ENCODE measurements around the gene RAC3. TPM values are rescaled to one million over a fixed set of nuclear protein-coding genes. Genes with fewer than 3 reads are reported as not detected.

RAC3 gene
- total RNA-seq, 1 donor = 1.8 TPM

DNA sequence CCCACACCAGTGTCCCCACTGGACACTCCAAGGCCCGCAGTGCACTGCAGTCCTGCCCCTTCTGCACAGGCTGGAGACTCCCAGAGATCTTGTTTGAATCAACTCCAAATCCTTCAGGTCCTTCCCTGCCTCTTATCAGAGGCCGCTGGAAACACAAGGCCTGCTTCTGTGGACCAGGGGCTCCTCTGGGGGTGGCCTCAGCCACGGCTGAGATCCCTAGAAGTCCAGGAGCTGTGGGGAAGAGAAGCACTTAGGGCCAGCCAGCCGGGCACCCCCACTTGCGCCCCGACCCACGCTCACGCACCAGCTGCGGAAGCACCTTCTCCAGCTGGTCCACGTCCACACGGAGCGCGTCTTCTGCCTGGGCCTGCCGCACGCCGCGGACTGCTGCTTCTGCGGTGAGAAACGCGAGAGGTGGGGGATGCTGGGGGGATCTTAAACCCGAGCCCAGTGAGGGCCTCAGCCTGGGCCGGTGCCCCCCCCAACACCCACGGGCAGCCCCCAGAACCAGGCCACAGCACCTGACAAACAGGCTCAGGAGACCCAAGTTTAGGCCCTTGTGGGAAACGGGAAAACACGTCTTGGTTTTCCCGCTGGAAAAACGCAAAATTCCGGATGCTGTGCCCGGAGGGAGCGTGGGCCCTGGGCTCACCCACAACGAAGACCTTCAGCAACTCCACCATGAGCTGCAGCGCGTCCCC lies 12.3 kb upstream of the RAC3 start:
- peak; percentile 83 for DNase-seq (ENCODE audit: insufficient read length, low spot score, missing footprints)
- Histone ChIP-seq H2AFZ (ENCODE audit: low read length) (no peak overlapping the region), H3K4me3 (ENCODE audit: insufficient read depth, low read length) (no peak overlapping the region), H3K4me2 (ENCODE audit: insufficient read depth, low read length) (no peak overlapping the region), H3K36me3 (ENCODE audit: insufficient read depth, low read length) (no peaks in the 10 kb centered on the region), H3K79me2 (ENCODE audit: insufficient read depth, low read length) (peaks cover 8% of the 10 kb centered on the region), H3K27me3 (ENCODE audit: insufficient read depth, low read length) (no peaks in the 10 kb centered on the region), H3K27ac (ENCODE audit: low read depth, low read length) (no peak overlapping the region), H3K4me1 (ENCODE audit: insufficient read depth, low read length) (peaks cover 19% of the 10 kb centered on the region), H4K20me1 (ENCODE audit: insufficient read depth, low read length) (peaks cover 28% of the 10 kb centered on the region), H3K9me3 (ENCODE audit: low read depth, low read length) (no peaks in the 10 kb centered on the region)
- TF ChIP-seq, protein P1, sequence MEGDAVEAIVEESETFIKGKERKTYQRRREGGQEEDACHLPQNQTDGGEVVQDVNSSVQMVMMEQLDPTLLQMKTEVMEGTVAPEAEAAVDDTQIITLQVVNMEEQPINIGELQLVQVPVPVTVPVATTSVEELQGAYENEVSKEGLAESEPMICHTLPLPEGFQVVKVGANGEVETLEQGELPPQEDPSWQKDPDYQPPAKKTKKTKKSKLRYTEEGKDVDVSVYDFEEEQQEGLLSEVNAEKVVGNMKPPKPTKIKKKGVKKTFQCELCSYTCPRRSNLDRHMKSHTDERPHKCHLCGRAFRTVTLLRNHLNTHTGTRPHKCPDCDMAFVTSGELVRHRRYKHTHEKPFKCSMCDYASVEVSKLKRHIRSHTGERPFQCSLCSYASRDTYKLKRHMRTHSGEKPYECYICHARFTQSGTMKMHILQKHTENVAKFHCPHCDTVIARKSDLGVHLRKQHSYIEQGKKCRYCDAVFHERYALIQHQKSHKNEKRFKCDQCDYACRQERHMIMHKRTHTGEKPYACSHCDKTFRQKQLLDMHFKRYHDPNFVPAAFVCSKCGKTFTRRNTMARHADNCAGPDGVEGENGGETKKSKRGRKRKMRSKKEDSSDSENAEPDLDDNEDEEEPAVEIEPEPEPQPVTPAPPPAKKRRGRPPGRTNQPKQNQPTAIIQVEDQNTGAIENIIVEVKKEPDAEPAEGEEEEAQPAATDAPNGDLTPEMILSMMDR (IDR thresholded peaks at IDR 0.05; ENCODE audit: extremely low read depth, low read depth, low read length) = no peak

DNA sequence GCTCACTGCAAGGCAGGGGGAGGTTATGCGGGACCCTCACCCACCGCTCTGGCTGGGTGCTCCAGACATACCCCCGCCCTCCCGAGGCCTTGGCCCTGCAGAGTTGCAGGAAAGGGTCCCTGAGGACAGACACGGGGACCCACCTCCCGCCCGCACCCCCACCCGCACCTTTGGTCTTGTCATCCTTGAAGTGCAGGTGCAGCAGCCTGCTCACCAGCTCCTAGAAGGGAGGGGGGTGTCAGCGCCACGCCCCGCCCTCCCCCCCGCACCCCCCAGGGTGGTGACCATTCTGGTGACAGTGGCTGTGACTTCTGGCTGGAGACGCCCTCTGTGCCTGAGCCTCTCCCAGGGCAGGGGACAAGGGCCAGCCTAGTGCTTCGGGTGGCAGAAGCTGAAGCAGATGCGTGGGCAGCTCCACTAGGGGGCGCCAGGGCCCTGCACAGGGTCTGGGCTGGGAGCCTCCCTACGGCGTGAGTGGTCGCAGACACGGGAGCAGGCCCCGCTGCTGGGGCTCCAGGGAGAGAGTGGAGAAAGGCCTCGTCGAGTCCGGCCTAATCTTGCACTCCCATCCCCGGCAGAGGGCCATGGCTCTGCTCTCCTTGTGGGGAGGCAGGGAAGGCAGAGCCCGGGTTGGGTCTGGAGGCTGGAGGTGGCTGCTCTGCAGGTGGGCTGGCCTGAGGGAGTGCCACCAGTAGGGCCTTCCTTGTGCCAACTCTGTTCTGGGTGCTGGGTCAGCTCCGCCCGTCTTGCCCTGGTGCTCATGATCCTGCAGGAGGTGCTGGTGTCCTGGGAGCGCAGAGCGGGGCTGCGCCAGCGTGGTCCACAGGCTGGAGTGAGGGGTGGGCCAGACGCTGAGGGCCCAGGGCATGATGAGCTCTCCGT lies 11.5 kb upstream of the RAC3 start:
- Histone ChIP-seq H2AFZ (ENCODE audit: low read length) (no peak overlapping the region), H3K79me2 (ENCODE audit: insufficient read depth, low read length) (peaks cover 8% of the 10 kb centered on the region), H3K4me1 (ENCODE audit: insufficient read depth, low read length) (peaks cover 21% of the 10 kb centered on the region), H3K4me3 (ENCODE audit: insufficient read depth, low read length) (no peak overlapping the region), H3K27me3 (ENCODE audit: insufficient read depth, low read length) (no peaks in the 10 kb centered on the region), H3K9me3 (ENCODE audit: low read depth, low read length) (no peaks in the 10 kb centered on the region), H3K27ac (ENCODE audit: low read depth, low read length) (no peak overlapping the region), H3K4me2 (ENCODE audit: insufficient read depth, low read length) (no peak overlapping the region), H4K20me1 (ENCODE audit: insufficient read depth, low read length) (peaks cover 28% of the 10 kb centered on the region), H3K36me3 (ENCODE audit: insufficient read depth, low read length) (no peaks in the 10 kb centered on the region)
- TF ChIP-seq, protein P1 (IDR thresholded peaks at IDR 0.05; ENCODE audit: extremely low read depth, low read depth, low read length) = peak; percentile 55
- peak; percentile 98 for DNase-seq (ENCODE audit: insufficient read length, low spot score, missing footprints)

DNA sequence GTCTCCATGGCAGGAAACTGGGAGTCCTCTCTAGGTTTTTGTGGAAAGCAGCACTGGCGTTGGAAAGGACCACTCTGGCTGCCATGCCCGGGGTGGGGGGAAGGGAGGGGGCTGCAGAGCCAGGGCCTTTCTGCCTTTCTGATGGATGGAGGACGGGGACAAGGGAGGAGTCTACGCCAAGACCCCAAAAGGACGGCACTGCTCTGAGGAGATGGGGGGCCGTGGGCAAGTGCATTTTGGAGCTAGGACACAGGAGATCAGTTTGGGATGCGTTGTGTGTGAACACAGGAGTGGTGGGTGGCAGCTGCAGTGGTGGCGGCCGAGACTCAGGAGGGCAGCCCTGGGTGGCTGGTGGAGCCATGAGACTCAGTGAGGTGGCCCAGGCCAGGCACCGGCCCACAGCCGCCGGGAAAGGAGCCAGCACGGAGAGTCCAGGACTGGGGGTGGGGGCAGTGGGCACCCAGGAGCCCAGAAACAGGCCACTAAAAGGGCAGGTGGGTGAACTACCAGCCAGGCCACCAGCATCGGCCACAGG lies 10.8 kb upstream of the RAC3 start:
- Histone ChIP-seq H3K27me3 (ENCODE audit: insufficient read depth, low read length) (no peaks in the 10 kb centered on the region), H3K9me3 (ENCODE audit: low read depth, low read length) (no peaks in the 10 kb centered on the region), H2AFZ (ENCODE audit: low read length) (no peak overlapping the region), H3K36me3 (ENCODE audit: insufficient read depth, low read length) (no peaks in the 10 kb centered on the region), H3K27ac (ENCODE audit: low read depth, low read length) (no peak overlapping the region), H3K4me1 (ENCODE audit: insufficient read depth, low read length) (peaks cover 21% of the 10 kb centered on the region), H4K20me1 (ENCODE audit: insufficient read depth, low read length) (peaks cover 28% of the 10 kb centered on the region), H3K79me2 (ENCODE audit: insufficient read depth, low read length) (peaks cover 8% of the 10 kb centered on the region), H3K4me3 (ENCODE audit: insufficient read depth, low read length) (no peak overlapping the region), H3K4me2 (ENCODE audit: insufficient read depth, low read length) (no peak overlapping the region)
- no peak for DNase-seq (ENCODE audit: insufficient read length, low spot score, missing footprints)
- TF ChIP-seq, protein P1 (IDR thresholded peaks at IDR 0.05; ENCODE audit: extremely low read depth, low read depth, low read length) = no peak

Data from osteoblast (primary cell).